NCI-H1048 (cell line): ENCODE measurements around the gene CLEC10A.
"Not testable (repeated sequence)": the region's sequence is repeated elsewhere in the genome, so short reads cannot be mapped to it uniquely, and the experiment has no call there.

Experiments
- DNase-seq: peaks from one replicate; lab custom pipeline; 2025; lab: John Stamatoyannopoulos, UW

Gene CLEC10A

DNA sequence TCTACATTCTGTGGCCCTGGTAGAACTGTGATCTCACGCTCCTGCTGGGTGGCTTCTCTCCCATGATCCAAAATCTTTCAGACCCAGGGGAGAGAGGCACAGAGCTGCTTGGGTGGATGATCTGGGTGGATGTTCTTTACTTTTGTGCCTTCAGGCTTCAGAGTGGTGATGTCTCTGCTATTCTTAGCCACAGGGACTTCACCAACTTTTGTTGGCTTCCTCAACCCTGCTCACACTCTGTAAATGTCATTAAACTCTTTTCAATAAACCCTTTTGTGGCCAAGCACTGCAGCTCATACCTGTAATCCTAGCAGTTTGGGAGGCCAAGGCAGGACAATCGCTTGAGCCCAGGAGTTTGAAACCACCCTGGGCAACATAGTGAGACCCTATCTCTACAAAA, 7.6 kb downstream of the CLEC10A start:
- DNase-seq = no peak

DNA sequence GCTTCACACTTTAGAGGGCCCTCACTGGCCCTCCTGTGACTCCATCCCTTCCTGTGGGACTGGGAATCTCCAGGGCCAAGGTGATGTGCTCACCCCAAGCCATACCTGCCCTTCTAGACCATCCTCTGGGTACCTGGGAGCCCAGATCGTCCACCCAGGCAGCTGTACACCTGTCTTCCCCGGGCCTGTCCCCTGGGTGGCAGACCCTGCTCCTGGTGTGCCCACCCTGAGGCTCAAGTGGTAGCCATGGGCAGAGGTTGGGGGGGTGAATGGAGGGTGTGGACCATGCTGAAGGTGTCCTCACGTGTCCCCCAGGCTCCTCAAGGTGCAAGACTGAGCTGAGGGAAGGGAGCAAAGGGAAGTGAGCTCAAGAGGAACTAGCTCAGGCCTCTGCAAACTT, 9.3 kb downstream of the CLEC10A start:
- DNase-seq = no peak

DNA sequence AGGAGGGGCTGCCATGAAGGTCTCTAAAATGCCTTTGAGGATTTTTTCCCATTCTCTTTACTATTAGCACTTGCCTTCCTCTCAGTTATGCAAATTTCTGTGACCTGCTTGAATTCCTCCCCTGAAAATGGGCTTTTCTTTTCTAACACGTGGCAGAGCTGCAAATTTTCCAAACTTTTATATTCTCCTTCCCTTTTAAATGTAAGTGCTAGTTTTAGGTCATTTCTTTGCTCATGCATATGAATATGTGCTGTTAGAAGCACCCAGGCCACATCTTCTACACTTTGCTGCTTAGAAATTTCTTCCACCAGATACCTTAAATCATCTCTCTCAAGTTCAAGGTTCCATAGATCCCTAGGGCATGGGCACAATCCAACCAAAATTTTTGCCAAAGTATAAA, 11.8 kb downstream of the CLEC10A start:
- no peak for DNase-seq

DNA sequence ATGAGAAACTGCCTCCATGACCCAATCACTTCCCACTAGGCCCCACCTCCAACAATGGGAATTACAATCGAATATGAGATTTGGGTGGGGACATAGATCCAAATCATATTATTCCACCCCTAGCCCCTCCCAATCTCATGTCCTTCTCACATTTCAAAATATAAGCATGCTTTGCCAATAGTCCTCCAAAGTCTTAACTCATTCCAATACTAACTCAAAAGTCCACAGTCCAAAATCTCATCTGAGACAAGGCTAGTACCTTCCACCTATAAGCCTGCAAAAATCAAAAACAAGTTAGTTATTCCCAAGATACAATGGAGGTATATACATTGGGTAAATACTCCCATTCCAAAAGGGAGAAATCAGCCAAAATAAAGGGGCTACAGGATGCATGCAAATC, 12.9 kb downstream of the CLEC10A start:
- no peak for DNase-seq

DNA sequence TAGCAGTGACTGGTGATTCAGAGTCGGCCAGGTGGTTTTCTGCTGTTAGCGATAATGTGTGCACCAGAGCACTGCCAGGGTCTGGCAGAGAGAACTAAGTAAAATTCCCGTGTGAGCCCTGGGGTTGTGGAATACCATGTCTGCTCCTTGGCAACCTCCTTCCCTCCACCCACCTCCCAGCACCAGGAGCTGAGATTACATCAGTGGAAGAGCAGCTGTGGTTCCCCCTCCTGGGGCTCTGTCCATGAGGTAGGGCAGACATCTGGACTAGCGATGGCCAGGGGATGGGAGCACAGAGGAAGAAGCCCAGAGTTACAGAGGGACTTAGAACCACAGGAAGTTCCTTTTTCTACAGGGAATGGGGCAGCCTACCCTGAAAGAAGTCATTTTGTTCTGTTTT, 15.8 kb downstream of the CLEC10A start:
- DNase-seq = no peak

DNA sequence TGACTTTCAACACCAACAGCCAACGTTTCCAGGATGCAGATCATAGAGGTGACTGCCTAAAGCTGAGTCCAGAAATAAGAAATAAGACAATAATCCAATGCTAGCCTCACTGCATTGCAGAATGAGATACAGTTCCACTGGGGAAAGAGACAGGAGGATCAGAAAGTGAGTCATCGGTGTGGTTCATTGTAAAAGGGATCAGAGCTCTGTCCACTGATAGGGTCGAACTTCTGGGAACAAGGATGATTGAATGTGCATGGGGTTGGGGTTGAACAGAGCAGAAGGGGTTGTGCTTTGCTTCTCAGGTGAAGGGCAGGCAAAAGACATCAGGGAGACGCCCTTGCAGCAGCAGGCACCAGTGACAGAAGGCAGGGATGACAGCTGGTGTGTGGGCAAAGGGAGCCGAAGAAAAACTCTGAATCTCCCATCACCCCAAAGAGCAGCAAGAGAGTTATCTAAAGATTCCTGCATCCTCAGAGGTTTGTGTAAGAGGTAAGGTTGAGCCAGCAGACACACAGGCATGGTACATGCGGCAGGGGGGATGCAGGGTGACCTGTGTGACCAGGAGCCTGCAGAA, 16.4 kb downstream of the CLEC10A start:
- DNase-seq = no peak

DNA sequence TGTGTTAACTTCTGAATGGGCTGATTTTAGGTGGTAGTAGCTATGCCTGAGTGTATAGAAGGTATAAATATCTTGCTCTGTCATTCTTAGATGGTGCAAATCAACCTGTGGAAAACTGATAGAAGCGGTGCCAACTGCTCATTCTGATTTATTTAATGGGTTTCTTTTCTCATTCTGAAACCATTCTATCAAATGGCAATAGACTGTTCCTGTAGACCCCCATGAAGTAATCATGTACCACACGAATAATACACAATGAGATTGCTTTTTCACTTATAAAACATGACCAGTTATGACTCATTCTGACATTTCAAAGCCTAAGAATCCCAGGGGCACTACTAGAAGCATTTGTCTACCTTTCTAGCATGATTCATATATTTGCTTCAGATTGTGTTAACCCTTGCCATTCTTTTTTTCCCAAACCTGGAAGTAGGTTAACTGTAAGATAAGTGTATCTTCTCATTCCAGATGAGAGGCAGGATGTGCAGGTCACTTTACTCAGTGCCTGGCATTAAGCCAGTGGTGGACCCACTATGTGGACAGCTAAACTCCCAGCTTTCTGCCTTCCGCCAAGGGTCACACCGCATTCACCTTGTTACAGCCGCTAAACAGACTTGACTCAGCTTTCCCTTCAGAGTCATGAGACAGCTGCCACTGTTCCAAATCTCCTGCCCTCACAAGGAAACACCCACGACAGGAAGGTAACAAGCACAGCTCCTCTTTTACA, 19.7 kb downstream of the CLEC10A start:
- DNase-seq = no peak

DNA sequence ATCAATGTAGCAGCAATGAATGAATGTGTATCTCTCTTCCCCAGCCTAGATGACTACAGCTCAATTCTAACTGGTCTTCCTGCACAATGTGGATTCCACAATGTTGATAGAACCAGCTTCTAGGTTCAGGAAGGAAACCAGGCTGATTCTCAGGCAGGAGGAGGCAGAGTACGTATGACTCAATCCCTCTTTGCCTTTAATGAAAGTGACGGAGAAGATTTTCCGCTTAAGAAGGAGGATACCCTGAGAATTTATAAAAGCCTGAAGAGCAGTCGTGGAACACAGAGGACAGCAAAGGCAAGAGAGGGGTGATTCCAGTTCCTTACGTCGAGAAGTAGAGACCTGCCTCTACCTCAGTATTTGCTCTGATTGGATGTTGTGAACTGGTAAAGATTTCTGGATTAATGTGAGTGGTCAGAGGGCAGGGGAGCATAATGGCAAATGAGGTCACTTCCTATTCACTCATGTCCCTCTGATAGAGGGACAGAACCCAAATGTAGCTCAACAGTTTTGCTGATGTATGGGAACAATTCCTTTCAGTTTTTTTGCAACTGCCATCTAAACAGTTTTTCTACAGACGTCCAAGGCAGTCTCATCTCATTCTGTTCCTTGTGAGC, 21.1 kb downstream of the CLEC10A start:
- no peak for DNase-seq

DNA sequence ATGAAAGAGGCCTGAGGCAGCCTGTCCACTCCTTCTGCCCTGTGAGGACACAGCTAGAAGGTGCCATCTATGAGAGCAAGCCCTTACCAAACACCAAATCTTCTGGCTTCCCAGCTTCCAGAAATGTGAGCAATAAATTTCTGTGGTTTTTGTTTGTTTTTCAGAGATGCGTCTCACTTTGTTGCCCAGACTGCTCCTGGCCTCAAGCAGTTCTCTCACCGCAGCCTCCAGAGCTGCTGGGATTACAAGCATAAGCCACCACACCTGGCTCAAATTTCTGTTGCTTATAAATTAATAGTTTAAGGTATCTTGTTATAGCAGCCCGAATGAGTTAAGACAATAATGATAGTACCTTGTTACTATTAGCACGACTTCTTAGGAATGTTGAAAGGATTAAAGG, 23.7 kb downstream of the CLEC10A start:
- DNase-seq = no peak

DNA sequence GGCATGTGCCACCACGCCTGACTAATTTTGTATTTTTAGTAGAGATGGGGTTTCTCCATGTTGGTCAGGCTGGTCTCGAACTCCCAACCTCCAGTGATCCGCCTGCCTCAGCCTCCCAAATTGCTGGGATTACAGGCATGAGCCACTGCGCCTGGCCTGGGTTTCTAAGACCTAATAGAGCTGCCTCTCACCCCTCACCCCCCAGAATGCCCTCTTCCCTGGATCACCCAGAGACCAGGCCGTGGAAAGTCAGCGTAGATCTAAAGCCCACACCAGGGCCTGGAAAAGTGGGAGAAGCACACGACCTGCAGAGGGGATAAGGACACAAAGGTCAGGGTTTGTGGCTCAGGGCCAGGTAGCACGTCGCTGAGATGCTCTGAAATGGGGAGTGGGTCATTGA, 29.5 kb downstream of the CLEC10A start:
- not testable (repeated sequence) for DNase-seq

DNA sequence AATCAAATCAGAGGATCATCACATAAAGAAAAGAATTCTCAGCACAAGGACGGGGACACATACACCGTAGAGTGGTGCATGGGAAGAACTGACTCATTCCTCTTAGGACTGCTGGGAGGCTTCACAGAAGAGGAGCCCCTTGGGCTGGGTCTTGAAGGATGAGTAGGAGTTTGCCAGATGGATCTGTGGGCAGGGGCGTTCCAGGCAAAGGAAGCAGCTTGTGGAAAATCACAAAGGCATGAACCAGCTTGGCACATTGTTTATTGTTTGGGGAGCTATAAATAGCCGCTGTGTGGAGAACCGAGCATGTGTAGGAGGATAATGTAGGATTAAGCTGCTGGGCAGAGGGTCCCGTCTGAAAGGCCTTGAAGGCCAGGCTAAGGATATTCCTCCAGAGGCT, 31.1 kb downstream of the CLEC10A start:
- no peak for DNase-seq

DNA sequence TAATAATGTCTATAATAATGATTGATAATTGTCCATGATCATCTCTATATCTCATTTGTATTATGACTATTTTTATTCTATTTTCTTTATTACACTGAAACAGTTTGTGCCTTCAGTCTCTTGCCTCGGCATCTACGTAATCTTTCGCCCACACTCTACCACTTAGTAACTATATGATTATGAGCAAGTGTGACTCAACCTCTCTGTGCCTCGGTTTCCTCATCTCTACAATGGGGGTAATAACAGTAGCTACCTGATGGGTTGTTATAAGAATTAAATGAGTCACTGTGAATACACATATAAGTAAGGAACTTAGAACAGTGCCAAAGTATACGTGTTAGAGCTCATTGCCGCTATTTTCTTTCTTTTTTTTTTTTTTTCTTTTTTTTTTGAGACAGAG, 32.5 kb downstream of the CLEC10A start:
- no peak for DNase-seq

DNA sequence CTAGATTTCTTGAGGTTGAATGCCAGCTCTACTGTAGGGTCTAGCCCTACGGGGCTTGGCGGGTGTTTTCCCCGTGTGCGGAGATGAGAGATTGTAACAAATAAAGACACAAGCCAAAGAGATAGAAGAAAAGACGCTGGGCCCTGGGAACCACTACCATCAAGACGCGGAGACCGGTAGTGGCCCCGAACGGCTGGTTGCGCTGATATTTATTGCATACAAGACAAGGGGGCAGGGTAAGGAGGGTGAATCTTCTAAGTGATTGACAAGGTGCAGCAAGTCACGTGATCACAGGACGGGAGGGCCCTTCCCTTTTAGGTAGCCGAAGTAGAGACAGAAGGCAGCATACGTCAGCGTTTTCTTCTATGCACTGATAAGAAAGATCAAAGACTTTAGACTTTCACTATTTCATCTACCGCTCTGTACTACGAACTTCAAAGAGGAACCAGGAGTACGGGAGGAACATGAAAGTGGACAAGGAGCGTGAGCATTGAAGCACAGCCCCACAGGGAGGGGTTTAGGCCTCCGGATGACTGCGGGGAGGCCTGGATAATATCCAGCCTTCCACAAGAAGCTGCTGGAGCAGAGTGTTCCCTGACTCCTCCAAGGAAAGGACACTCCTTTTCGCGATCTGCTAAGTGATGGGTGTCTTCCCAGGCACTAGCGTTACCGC, 33.2 kb downstream of the CLEC10A start:
- not testable (repeated sequence) for DNase-seq

DNA sequence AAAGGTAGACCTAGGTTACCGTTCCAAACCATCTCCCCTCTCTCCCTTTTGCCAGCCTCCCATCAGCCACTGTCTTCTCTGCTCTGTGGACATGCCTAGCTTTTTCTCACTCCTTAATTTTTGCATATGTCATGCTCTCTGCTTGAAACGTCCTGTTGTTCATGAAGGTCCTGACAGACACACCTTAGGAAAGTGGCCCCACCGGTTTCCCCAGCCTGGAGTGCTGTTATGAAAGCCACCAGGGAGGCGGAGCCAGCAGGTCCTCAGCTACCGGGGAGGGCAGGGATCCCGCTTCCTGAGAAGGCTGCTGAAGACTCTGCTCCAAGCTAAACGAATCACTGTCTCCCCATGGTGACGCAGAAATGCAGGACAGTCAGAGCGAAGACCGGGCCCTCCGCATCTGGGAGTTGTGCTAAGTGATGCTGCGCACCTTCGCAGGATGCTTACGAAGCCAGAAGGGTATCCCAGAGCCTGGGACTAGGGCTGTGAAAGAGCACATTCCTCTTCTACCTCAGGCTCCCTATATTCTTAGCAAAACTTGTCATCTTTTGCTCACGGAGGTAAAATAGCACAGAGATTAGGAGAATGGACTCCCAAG, 33.8 kb downstream of the CLEC10A start:
- peak; percentile 51 for DNase-seq

DNA sequence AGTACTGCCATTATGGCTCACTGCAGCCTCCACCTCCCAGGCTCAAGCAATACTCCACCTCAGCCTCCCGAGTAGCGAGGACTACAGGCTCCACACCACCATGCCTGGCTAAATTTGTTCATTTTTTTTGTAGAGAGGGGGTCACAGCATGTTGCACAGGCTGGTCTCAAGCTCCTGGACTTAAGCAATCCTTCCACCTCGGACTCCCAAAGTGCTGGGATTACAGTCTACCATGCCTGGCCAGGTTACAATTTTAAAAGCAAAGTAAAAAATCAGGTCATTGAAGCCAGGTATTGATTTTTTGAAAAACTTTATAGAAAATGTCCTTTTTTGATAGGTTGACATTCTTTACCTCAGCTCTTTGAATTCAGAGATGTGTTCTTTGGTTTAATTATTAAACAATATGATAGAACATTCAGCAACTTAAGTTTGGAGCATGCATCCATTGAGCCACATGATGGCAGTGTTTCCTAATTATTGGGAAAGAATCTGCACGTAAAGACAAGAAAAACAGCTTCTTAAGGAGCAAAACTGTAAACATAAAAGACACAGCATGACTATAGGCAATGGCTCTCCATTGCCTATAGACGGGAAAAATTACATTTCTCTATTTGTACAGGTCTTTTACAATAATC, 34.4 kb downstream of the CLEC10A start:
- DNase-seq = no peak

DNA sequence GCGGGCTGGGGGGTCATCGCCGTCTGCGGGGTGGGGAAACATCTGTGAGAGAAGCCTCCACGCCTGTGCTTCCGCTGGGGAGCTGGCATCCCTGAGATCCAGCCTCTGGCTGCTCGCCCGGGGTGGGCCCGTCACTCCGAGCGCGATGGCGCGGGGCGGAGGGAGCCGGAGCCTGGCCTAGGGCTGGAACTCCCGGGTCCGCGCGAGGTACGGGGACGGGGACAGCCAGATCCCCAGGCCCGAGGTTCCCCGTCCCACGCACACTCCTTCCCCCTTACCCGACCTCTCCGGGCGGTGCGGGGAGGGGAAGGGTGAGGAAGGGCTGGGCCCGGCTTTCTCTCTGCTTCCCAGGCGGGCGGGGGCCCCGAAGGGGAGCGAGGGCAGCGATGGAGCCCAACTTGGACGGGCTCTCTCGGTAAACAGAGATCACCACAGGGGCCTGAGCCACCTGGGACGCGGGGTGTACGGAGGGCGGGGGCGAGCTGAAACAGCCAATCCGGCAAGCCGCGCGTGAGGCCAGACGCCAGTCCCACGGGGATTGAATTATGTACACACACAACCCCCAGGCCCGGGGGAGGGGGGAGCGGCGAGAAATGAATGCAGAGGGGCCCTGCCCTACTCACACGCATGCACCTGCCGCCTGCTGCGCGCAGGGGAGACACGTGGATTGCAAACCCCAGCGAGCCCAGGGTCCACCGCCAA, 36.4 kb downstream of the CLEC10A start, which contains the start of gene SLC16A11:
TSS of gene SLC16A11 (minus strand) at position 596 of the 702 bp plus-strand sequence. CDS start at position 17, 579 bp downstream.
- no peak for DNase-seq

DNA sequence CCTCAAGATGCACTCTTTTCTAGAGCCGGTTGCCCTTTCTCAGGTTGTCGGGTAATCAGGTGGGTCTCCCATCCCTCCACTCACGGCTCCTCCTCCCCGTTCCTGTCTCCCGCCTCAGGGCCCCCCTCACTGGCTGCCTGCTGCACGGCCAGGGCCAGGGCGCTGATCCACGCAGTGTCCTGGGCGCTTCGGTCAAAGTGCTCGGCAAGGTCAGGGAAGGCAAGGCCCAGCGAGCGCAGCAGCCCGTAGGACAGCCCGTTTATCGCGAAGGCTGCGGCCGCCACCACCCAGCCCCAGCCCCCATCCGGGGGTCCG, 36.9 kb downstream of the CLEC10A start:
- no peak for DNase-seq

DNA sequence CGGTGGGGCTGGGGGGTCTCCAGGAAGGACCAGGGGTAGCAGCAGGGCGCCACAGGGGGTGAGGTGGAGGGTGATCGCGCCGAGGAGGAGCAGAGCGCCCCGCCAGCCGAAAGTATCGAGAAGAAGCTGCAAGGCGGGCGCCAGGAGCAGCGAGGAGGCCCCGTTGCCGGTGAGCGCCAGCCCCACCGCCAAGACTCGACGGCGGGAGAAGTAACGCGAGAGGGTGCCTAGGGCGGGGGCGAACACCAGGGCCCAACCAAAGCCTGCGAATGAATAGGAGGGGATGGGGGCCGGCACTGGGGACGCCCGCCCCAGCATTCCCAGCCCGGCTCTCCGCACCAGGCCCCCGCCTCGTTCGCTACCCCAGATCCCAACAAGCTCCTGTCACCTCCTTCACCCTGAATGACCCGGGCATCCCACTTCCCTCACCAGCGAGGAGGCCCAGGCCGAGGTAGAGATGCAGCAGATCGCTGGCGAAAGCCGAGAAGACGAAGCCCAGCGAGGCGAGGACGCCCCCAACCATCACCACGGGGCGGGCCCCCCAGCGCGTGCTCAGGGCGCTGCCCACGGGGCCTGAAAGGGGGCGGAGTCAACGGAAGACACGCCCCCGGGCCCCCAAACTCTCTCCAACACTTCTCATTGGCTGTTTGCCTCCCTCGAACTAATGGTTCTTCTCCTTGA, 37.4 kb downstream of the CLEC10A start:
- DNase-seq = no peak

DNA sequence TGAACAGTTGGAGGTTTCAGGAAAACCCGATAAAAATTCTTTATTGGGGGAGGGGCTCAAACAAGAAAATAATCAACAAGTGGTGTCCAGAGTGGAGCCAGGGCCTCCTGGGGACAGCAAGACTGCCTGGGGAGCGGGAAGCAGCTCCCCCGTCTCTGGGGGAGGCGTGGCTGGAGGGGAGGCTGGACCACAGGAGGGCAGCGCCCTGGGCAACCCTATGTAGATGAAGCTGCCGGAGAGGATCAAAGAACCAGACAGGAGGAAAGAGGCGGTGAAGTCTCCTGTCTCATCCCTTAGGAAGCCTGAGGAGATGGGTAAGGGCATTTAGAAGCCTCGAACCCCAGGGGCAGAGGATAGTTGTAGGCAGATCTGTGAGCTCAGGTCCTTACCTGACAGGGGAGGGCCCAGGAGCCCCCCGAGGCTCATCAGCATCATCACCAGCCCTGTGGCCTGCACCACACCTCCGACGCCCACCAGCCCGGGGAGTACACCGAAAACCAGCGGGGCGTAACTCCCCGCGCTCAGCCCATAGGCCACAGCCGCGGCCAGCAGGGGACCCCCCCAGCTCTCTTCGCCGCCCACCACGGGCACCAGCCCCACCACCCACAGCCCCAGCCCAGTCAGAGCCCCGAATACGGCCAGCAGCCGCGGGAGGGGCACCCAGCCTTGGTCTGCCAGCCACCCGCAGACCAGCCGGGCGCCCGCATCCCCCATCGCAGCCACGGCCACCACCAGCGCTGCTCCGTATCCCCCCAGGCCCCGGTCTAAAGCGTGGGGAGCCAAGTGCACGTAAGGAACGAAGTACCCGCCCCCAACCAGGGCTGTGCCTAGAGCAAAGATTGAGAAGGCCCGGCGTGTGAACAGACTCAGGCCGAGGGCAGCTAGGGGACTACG, 38.2 kb downstream of the CLEC10A start:
- DNase-seq = no peak

DNA sequence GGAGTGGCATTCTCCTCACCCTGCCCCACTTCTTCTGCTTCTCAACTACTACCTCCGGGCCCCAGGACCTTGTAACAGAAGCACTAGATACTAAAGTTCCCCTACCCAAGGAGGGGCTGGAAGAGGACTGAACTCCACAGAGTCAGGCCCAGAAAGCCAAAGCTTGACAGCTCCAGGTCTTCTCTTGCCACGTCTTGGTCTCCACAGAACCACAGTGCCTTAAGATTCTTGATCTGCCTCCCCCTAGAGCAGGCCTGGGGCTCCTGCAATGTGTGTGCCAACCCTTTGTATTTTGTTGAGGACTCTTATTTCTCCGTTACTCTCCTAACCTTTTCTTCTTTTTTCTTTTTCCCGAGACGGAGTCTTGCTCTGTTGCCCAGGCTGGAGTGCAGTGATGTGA, 40.2 kb downstream of the CLEC10A start:
- DNase-seq = no peak
